ENCODE measurements around the gene SERPINB7. TPM values are rescaled to one million over a fixed set of nuclear protein-coding genes. Genes with fewer than 3 reads are reported as not detected.

SERPINB7 gene
- total RNA-seq, 2 experiments from 2014 or later = not detected

DNA sequence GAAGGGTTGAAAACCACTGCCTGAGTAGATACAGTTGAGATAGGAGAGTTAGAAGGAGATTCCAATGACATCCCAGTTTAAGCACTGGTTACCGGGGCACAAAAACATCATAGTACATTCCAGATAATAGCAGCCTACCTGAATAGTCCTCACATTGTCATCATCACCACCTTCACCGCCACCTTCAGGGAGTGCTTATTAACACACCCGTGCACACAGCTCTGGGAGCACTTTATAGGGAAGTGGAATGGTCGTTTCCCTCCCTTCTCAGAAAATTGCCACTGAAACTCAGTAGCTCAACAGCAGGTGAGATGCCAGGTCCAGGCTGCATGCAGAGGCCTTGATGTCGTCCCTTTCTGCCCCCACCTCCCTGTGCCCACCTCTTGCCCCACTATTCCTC is 8.2 kb downstream of the SERPINB7 start:
- H3K9me3 Mint-ChIP-seq = no peaks in the 10 kb centered on the region
- no peak overlapping the region for H3K27ac Mint-ChIP-seq
- H3K27me3 Mint-ChIP-seq = no peaks in the 10 kb centered on the region
- H3K4me1 Mint-ChIP-seq (ENCODE audit: low read depth) = no peaks in the 10 kb centered on the region
- DNase-seq (peak; percentile 7), ATAC-seq (no peak)
- no peak overlapping the region for H3K4me3 Mint-ChIP-seq
- no peaks in the 10 kb centered on the region for H3K36me3 Mint-ChIP-seq (ENCODE audit: low read depth)
- intact Hi-C loops (cut with micrococcal nuclease) = no loop called here
- POLR2A ChIA-PET = no interaction called here
- CTCF ChIA-PET = no interaction called here
- TF ChIP-seq CTCF (IDR thresholded peaks at IDR 0.05) = no peak

GRCh38 chr18:63784787-63785452 is 9.7 kb downstream of the SERPINB7 start:
- TF ChIP-seq CTCF (IDR thresholded peaks at IDR 0.05) = no peak
- no peak for ATAC-seq
- CTCF ChIA-PET = interaction anchor here (1.1 kb wide), 1 partner anchor 267 kb away, joined by 4 read pairs; no protein-coding TSS in a partner anchor

GRCh38 chr18:63787673-63788072 is 12.5 kb downstream of the SERPINB7 start:
- Mint-ChIP-seq H3K9me3 (no peaks in the 10 kb centered on the region), H3K36me3 (ENCODE audit: low read depth) (no peaks in the 10 kb centered on the region), H3K4me1 (ENCODE audit: low read depth) (peaks cover 4% of the 10 kb centered on the region), H3K27ac (no peak overlapping the region), H3K4me3 (no peak overlapping the region), H3K27me3 (no peaks in the 10 kb centered on the region)
- ChIA-PET CTCF (no interaction called here), POLR2A (no interaction called here)
- intact Hi-C loops (cut with micrococcal nuclease) = no loop called here
- TF ChIP-seq CTCF (IDR thresholded peaks at IDR 0.05) = no peak
- ATAC-seq (no peak), DNase-seq (no peak)

More at GRCh38 chr18:63784787-63785452, 9.7 kb downstream of the SERPINB7 start:
- intact Hi-C loops (cut with micrococcal nuclease) = no loop called here
- H3K9me3 Mint-ChIP-seq = no peaks in the 10 kb centered on the region
- no peak overlapping the region for H3K4me3 Mint-ChIP-seq
- no peak for DNase-seq
- POLR2A ChIA-PET = no interaction called here
- peaks cover 4% of the 10 kb centered on the region for H3K4me1 Mint-ChIP-seq (ENCODE audit: low read depth)
- H3K27me3 Mint-ChIP-seq = no peaks in the 10 kb centered on the region
- H3K27ac Mint-ChIP-seq = no peak overlapping the region
- no peaks in the 10 kb centered on the region for H3K36me3 Mint-ChIP-seq (ENCODE audit: low read depth)

DNA sequence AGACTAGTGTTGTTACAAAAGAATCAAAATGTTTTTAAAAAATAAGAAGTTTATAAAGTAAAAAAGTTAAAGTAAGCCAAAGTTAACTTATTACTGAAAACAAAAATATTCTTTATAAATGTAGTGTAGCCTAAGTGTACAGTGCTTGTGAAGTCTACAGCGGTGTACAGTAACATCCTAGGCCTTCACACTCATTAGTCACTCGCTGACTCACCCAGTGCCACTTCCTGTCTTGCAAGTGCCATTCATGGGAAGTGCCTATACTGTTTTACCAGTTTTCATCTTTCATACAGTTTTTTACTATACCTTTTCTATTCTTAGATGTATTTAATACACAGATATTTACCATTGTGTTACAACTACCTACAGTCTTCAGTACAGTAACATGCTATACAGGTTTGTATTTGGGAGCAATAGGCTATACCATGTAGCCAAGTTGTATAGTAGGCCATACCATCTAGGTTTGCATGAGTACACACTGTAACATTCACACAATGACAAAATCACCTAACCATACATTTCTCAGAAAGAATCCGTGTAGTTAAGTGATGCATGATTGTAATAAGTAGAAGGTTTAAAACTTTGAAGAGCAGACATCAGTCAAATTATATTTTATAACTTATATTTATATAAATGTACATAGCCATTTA is 13.4 kb downstream of the SERPINB7 start:
- Mint-ChIP-seq H3K27ac (no peak overlapping the region), H3K4me3 (no peak overlapping the region), H3K36me3 (ENCODE audit: low read depth) (no peaks in the 10 kb centered on the region), H3K4me1 (ENCODE audit: low read depth) (peaks cover 4% of the 10 kb centered on the region), H3K9me3 (no peaks in the 10 kb centered on the region), H3K27me3 (no peaks in the 10 kb centered on the region)
- DNase-seq (peak; percentile 83), ATAC-seq (peak; percentile 99)
- no peak for TF ChIP-seq CTCF (IDR thresholded peaks at IDR 0.05)
- intact Hi-C loops (cut with micrococcal nuclease) = no loop called here
- ChIA-PET POLR2A (interaction anchor here (0.6 kb wide), 2 partner anchors 20 to 163 kb away, joined by 3 read pairs; no protein-coding TSS in a partner anchor), CTCF (no interaction called here)

DNA sequence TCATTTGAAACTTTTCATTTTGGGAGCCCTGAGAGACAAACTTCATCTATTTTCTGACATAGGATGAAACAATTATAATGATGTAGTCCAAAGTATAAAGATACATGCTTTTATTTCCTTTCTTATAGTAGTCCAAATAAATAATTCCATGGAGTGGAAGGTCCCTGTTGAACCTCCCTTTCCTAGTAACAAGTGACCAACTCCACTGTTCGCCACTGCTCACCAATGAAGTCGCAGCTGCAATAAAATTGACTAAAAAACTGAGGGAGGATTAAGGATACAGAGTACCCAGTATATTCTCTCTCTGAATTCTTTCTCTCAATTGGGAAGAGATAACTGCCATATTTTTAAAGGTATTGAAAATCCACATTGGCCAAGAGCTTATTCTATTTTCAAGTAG is 14.1 kb downstream of the SERPINB7 start:
- Mint-ChIP-seq H3K27me3 (no peaks in the 10 kb centered on the region), H3K4me1 (ENCODE audit: low read depth) (peaks cover 4% of the 10 kb centered on the region), H3K4me3 (no peak overlapping the region), H3K36me3 (ENCODE audit: low read depth) (no peaks in the 10 kb centered on the region), H3K9me3 (no peaks in the 10 kb centered on the region), H3K27ac (no peak overlapping the region)
- DNase-seq (no peak), ATAC-seq (no peak)
- no peak for TF ChIP-seq CTCF (IDR thresholded peaks at IDR 0.05)
- CTCF ChIA-PET = no interaction called here
- POLR2A ChIA-PET = interaction anchor here (0.6 kb wide), 1 partner anchor 20 kb away, joined by 3 read pairs; no protein-coding TSS in a partner anchor
- intact Hi-C loops (cut with micrococcal nuclease) = no loop called here

All from activated CD8-positive, alpha-beta T cell treated with anti-CD3 and anti-CD28 coated beads for 36 hours (primary cell).